Tibial nerve (tissue), 3 donors: ENCODE data around the gene CDKN1C.

Experiments used
- POLR2A ChIP-seq, 2 donors: fragments of 450-650 bp; IDR thresholded peaks; one replicate each; pipeline ENCODE4 v1.6.1; 2017; ENCODE audit warnings: antibody characterized with exemption in 2 of 2, mild to moderate bottlenecking in 2 of 2, moderate library complexity in 2 of 2
- TF ChIP-seq, protein P1 (sequence below), 5 experiments: fragments of 200-600 bp in 3 of 5; fragments of 450-650 bp in 2 of 5; sonication (generic) in 3 of 5; IDR thresholded peaks; one replicate each; pipeline ENCODE4 v1.5.1; 2016 to 2019; ENCODE audit warnings: antibody characterized with exemption in 5 of 5, mild to moderate bottlenecking in 3 of 5, moderate library complexity in 2 of 5

DNA sequence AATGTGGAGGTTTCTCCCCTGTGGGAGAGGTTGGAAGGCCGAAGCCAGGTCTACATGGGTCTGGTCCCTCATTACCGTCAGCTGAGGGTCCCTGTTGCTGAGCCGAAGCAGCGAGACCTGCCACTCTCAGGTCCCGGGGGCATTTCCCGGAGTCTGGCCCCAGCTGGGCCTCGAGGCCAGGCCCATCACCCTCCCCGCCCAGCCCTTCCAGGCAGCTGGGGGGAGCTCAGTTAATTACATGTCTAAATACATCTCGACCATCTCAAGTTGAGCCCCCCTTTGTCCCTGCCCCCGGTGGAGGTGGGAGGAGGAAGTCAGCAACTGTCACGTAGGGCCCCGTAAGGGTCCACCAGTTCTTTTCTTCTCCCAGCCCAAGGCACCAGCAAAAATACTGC lies 3.6 kb downstream of the CDKN1C start:
- no peak for TF ChIP-seq POLR2A (IDR thresholded peaks at IDR 0.05)
- TF ChIP-seq, protein P1, sequence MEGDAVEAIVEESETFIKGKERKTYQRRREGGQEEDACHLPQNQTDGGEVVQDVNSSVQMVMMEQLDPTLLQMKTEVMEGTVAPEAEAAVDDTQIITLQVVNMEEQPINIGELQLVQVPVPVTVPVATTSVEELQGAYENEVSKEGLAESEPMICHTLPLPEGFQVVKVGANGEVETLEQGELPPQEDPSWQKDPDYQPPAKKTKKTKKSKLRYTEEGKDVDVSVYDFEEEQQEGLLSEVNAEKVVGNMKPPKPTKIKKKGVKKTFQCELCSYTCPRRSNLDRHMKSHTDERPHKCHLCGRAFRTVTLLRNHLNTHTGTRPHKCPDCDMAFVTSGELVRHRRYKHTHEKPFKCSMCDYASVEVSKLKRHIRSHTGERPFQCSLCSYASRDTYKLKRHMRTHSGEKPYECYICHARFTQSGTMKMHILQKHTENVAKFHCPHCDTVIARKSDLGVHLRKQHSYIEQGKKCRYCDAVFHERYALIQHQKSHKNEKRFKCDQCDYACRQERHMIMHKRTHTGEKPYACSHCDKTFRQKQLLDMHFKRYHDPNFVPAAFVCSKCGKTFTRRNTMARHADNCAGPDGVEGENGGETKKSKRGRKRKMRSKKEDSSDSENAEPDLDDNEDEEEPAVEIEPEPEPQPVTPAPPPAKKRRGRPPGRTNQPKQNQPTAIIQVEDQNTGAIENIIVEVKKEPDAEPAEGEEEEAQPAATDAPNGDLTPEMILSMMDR (IDR thresholded peaks at IDR 0.05), result no peak
